DMS53 treated with DMSO at 0.1 percent for 48 hours (cell line): ENCODE data around the gene SRPK2.
A peak's percentile ranks its signal among the peaks of the same experiment; 100 is the strongest.

Experiments
- DNase-seq: peaks from one replicate; lab custom pipeline; 2025; ENCODE audit not compliant: unreplicated experiment; lab: John Stamatoyannopoulos, UW

Gene SRPK2

DNA sequence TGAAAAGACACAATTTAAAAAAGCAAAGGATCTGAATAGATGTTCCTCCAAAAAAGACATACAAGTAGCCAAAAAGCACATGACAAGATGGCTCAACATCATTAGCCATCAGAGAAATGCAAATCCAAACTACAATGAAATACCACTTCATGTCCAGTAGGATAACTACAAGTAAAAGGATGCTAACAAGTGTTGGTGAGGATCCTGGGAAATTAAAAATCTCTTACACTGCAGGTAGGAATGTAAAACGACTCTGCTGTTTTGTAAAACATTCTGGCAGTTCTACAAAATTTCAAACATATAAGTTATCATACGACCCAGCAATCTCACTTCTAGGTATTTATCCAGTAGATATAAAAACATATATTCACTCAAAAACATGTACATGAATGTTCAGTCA lies 161.3 kb downstream of the SRPK2 start:
- no peak for DNase-seq

DNA sequence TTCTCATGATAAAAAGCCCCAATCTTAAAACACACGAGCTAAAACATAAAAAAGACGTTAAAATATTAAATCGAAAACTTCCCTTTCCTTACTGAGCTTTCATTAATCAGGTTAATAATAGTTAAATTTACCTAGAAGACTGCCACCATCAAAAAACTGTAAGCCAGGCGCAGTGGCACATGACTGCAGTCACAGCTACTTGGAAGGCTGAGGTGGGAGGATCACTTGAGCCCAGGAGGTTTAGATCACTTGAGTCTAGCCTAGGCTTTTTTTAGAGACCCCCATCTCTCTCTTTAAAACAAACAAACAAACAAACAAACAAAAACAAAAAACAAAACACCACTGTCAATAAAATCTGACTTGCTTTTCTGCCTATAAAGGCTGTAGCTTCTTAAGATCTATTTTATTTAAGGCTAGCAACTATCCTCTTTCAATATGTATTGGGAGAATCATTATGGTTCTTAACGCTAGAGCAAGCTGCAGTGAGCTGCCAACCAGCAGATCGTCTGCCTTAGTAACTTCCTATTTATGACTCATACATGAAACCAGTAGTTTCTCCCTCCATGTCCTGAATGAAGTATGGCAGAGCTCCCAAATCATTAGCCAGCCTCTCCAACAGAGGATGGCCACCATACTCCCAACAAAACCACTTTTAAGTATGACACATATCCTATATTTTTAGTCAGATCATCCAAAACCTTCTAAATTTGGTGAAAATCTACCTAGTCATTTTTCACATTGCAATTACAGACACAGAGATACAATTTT lies 163.7 kb downstream of the SRPK2 start:
- DNase-seq: peak; percentile 84

DNA sequence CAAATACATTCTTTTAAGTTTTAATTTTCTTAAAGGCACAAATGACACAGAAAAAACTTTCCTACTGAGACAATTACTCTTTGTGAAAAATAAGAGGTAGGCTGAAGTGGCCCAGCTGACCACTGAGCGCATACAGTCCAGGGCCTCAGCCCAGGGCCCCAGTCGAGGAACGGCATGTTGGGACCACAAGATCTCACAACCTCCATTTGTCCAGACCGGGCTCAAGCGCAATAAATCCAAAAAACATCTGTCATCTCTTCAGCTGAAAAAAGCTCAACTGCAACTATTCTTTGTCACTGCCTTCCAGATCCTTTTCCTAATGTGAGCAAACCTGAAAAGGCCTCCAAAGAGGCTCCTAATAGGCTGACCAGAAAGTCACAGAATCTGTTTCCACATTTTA lies 165.8 kb downstream of the SRPK2 start:
- no peak for DNase-seq

- DNase-seq: no peak
These were observed 169.0 kb downstream of the SRPK2 start for GRCh38 chr7:105219771-105220160.

- no peak for DNase-seq
These were observed 169.6 kb downstream of the SRPK2 start for GRCh38 chr7:105218939-105219770.

- no peak for DNase-seq
These were observed 170.5 kb downstream of the SRPK2 start for GRCh38 chr7:105218215-105218614.

DNA sequence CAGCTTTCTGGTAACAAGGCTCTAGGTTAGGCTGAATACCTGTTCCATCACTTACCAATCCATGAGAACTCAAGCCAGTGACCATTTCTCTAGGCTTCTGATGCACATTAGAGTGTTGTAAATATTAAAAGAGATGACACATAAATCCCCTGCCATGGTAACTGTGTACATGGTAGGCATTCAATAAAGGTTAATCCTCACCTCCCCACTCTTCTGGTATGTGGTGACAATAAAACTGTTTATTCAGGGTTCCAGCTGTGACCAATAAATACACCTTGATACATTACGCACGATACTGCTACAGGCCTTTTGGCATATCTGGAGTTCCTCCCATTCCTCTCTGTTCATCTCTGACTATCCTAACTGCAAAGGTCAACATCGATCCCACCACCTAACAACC lies 171.9 kb downstream of the SRPK2 start:
- peak; percentile 47 for DNase-seq

GRCh38 chr7:105215821-105216220 lies 172.9 kb downstream of the SRPK2 start:
- DNase-seq: no peak

- no peak for DNase-seq
These were observed 173.5 kb downstream of the SRPK2 start for GRCh38 chr7:105215182-105215581.

- no peak for DNase-seq
These were observed 175.1 kb downstream of the SRPK2 start for GRCh38 chr7:105213611-105214010.

- DNase-seq: no peak
These were observed 176.5 kb downstream of the SRPK2 start for GRCh38 chr7:105212212-105212611.

DNA sequence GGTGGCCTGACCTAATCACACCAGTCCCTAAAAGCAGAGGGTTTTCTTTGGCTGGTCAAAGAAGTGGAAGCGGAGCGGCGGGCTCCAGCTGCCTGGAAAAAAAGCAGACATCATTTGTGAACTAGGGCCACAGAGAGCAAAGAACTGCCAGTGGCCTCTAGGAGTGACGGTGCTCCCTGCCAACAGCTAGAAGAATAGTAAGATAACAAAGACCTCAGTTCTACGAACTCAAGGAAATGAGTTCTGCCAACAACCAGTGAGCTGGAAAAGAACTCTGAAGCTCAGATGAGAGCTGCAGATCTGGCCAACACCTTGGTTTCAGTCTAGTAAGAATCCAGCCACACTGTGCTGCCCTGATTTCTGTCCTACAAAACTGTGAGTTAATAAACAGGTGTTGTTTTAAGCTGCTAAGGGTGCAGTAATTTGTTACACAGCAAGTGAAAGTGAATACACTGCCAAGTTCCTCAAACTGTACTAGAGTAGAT lies 178.0 kb downstream of the SRPK2 start:
- no peak for DNase-seq

- DNase-seq: peak; percentile 6
These were observed 178.9 kb downstream of the SRPK2 start for GRCh38 chr7:105209870-105210269.

DNA sequence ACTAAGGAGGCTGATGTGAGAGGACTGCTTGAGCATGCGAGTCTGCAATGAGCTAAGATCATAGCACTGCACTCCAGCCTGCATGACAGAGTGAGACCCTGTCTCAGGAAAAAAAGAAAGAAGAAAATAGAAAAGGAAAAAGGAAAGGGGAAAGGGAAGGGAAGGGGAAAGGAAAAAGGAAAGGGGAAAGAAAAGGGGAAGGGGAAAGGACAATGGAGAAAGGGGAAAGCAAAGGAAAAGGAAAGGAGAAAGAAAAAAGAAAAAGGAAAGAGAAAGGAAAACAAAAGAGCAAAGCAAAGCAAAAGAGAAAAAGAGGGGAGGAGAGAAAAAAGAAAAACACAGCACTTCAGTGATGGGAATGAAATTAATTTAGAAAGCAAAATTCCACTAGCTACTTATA lies 179.3 kb downstream of the SRPK2 start:
- DNase-seq: no peak

DNA sequence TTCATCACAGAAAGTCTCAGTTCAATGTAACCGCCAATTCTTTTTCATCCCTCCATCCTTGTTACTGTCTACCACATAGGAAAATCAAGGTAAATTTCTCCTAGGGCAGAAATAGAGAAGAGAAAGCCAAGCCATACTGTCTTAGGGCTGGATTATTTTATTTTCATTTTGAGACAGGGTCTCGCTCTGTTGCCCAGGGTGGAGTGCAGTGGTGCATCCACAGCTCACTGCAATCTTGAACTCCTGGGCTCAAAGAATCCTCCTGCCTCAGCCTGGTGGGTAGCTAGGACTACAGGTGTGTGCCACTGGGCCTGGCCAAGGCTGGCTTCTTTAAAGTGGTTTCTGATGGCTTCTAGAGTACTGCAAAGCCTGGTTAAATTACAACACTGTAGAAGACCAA lies 181.7 kb downstream of the SRPK2 start:
- no peak for DNase-seq

DNA sequence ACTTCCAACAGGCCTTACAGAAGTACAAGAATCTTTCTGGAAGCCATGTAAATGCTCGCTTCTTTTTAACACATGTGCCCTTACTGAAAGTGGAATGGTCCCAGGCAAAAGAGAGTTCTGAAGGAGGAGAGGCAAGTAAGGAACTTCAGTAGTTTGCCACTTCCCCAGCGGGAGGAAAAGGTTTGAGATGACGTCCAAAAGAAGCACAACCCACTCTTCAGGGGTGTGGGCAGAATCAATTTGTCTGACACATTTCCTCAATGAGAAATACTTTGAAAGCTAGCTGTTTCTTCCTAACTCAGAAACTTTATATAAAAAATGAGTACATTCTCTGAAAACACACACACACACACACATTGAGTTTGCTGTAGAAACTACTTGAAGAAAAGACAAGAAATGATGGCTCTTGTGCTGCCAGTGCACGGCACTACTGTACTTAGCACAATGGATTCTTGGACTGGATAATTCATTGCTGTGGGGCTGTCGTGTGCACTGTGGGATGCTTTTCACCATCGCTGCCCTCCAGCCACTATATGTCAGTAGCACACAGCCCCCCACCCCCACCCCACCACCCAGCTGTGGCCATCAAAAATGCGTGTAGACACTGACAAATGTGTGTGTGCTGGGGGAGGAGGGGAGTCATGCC lies 183.0 kb downstream of the SRPK2 start:
- DNase-seq: no peak

DNA sequence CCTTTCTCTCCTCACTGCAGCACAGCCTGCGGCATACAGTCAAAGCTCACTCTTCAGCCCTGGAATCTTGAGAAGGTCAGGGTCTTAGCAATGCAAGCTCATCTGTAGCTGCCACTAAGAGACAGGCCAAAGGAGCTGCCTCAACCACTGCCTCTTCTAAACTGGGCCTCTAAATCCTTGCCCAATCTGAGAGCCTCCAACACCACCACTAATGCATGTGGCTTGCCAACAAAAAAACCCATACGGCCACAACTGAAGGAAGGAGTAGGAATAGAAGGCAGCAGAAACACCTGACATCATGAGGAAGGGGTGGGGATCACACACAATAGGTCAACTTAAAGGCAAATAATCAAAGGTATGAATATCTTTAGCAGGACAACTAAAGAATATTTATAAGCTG lies 183.8 kb downstream of the SRPK2 start:
- no peak for DNase-seq

DNA sequence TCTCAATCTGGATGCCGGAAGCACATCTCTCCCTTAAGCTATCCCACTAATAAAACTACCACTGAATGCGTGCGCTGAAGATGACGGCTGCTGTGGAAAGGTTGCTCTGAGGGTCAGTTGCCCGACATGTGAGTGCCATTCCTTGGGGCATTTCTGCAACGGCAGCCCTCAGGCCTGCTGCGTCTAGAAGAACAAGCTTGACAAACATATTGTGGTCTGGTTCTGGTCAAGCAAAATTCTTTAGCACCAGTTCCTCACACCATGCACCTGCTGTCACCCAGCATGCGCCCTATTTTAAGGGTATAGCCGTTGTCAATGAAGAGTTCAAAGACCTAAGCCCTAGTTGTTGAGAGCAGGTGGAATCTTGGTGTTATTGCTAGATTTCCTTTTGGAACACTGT lies 184.2 kb downstream of the SRPK2 start:
- DNase-seq: no peak

GRCh38 chr7:105202616-105203015 lies 186.1 kb downstream of the SRPK2 start:
- DNase-seq: no peak

GRCh38 chr7:105199386-105199785 lies 189.3 kb downstream of the SRPK2 start:
- no peak for DNase-seq

DNA sequence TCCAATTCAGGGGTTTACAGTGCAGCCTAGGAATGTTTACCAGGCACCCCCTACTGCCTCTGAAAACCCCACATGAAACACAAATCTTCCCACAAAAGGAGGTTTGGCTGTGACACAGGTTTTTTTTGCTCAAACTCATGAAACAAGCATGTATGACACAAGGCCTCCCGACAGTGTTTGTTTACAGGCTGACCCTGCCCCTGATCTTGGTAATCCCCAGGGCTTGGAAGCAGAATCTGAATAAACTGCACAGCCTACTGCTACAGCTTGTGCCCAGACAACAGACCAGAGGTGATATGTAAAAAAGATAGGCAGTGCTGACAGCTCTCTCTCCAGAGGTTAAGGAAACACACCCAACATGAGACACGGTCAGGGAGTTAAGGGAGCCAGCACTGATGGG lies 190.5 kb downstream of the SRPK2 start:
- DNase-seq: no peak

GRCh38 chr7:105196473-105196872 lies 192.2 kb downstream of the SRPK2 start:
- no peak for DNase-seq
